ENCODE measurements around the gene TMEM232. TPM values are rescaled to one million over a fixed set of nuclear protein-coding genes. Genes with fewer than 3 reads are reported as not detected.

Gene TMEM232
- total and polyA plus RNA-seq, 2 of the 4 experiments (the other 2 are of a cell fraction), result 0.17 to 0.36 TPM

- H3K23ac ChIP-seq (ENCODE audit: low read depth, low read length), result no peak overlapping the region
- H2BK120ac ChIP-seq (ENCODE audit: low read depth, low read length), result peak overlapping the region; percentile 8; the same call in 1 of the 2 replicates
- H3K27me3 ChIP-seq (ENCODE audit: control insufficient read depth, insufficient read depth, low read length), result no peaks in the 10 kb centered on the region
- CTCF ChIA-PET, result no interaction called here
- no CpG with 5 or more reads among the region's 4 CpGs for WGBS, 2 experiments (ENCODE audit: extremely low coverage in 2 of 2, insufficient read length in 1 of 2)
- H3K4me1 ChIP-seq (ENCODE audit: control insufficient read depth, insufficient read depth, low read length), result no peaks in the 10 kb centered on the region
- no TSS peak for BruUV-seq (replicated peaks)
- no peaks in the 10 kb centered on the region for H3K79me1 ChIP-seq (ENCODE audit: low read depth in 1 of 2, low read length in 2 of 2)
- DNase-seq, result no peak
- H4K91ac ChIP-seq (ENCODE audit: insufficient read depth, low read depth, low read length), result no peak overlapping the region
- in situ Hi-C loops (cut with MboI; ENCODE audit: low sequenced_read_pairs) (no loop called here), intact Hi-C loops (cut with micrococcal nuclease) (no loop called here), dilution Hi-C loops (cut with HindIII; ENCODE audit: low sequenced_read_pairs, unreplicated experiment) (no loop called here)
- no peak overlapping the region for H3K27ac ChIP-seq (ENCODE audit: insufficient read depth, low read length)
- no peak overlapping the region for H3K14ac ChIP-seq (replicated peaks; ENCODE audit: low read depth, low read length)
- no peak overlapping the region for H2AK5ac ChIP-seq (ENCODE audit: low read depth, low read length)
- H3K4me2 ChIP-seq (ENCODE audit: low read depth, low read length), result no peak overlapping the region
- H3K4me3 ChIP-seq (ENCODE audit: insufficient read depth, low read depth, low read length), result no peak overlapping the region
- no peak overlapping the region for H3K9ac ChIP-seq (ENCODE audit: low read depth, low read length)
- no peak overlapping the region for H3K56ac ChIP-seq (ENCODE audit: extremely low read depth, insufficient read depth, low read length)
- no peak overlapping the region for H3K18ac ChIP-seq (ENCODE audit: low read depth, low read length)
- no peak overlapping the region for H2BK15ac ChIP-seq (ENCODE audit: low read depth, low read length)
- no peak overlapping the region for H2BK5ac ChIP-seq (ENCODE audit: low read depth, low read length, poor library complexity, severe bottlenecking)
- H4K20me1 ChIP-seq (ENCODE audit: insufficient read depth, low read length), result no peaks in the 10 kb centered on the region
- no peaks in the 10 kb centered on the region for H3K9me3 ChIP-seq (ENCODE audit: control insufficient read depth, insufficient read depth, low read length)
- POLR2A ChIA-PET (ENCODE audit: unreplicated experiment), result no interaction called here
- no peak overlapping the region for H2AK9ac ChIP-seq (replicated peaks; ENCODE audit: low read depth, low read length, poor library complexity)
- H3K36me3 ChIP-seq (ENCODE audit: control insufficient read depth, insufficient read depth, low read length), result no peaks in the 10 kb centered on the region
- H4K8ac ChIP-seq (ENCODE audit: low read depth in 2 of 2, low read length in 2 of 2), result peak overlapping the region in 1 of 2 experiments; percentile 32; a peak in 1 of 4 replicates
- H4K5ac ChIP-seq (ENCODE audit: low read depth, low read length), result no peak overlapping the region
- H3K9me1 ChIP-seq (ENCODE audit: insufficient read depth, low read length), result no peaks in the 10 kb centered on the region
- H2BK20ac ChIP-seq (ENCODE audit: low read depth, low read length), result 0 out of 2 replicates have a peak overlapping the region, but pooled peaks have one; percentile 20
- peak overlapping the region; percentile 3 for H2AFZ ChIP-seq (replicated peaks; ENCODE audit: low read length, poor library complexity)
- TF ChIP-seq CHD1 (IDR thresholded peaks at IDR 0.05; ENCODE audit: low read depth, low read length), result no peak
- no peak for TF ChIP-seq RAD21 (IDR thresholded peaks at IDR 0.05; ENCODE audit: low read length)
- no peak for TF ChIP-seq SMC3 (IDR thresholded peaks at IDR 0.05; ENCODE audit: low read depth, low read length)
- no peak for TF ChIP-seq FOS (IDR thresholded peaks at IDR 0.05; ENCODE audit: low read depth, low read length)
- no peak for TF ChIP-seq CEBPB (IDR thresholded peaks at IDR 0.05; ENCODE audit: low read depth, low read length)
- TF ChIP-seq RFX5 (IDR thresholded peaks at IDR 0.05; ENCODE audit: low read depth, low read length), result no peak
- TF ChIP-seq USF2 (IDR thresholded peaks at IDR 0.05; ENCODE audit: low read depth, low read length), result no peak
- TF ChIP-seq ELK1 (IDR thresholded peaks at IDR 0.05; ENCODE audit: borderline replicate concordance, low read depth, low read length), result no peak
- no peak for TF ChIP-seq RCOR1 (IDR thresholded peaks at IDR 0.05; ENCODE audit: insufficient replicate concordance, low read length)
- no peak for TF ChIP-seq MAFK (IDR thresholded peaks at IDR 0.05; ENCODE audit: low read depth, low read length)
- no peak for TF ChIP-seq MXI1 (IDR thresholded peaks at IDR 0.05; ENCODE audit: borderline replicate concordance, low read depth, low read length)
- no peak for TF ChIP-seq NFE2L2 (IDR thresholded peaks at IDR 0.05; ENCODE audit: low read depth, low read length)
- no peak for TF ChIP-seq POLR2A (IDR thresholded peaks at IDR 0.05; ENCODE audit: low read depth, low read length)
- TF ChIP-seq MAZ (IDR thresholded peaks at IDR 0.05; ENCODE audit: borderline replicate concordance, low read depth, low read length), result no peak
- TF ChIP-seq CTCF (conservative IDR thresholded peaks at IDR 0.05; ENCODE audit: low read depth, low read length), result no peak
- no peak for TF ChIP-seq BHLHE40 (IDR thresholded peaks at IDR 0.05; ENCODE audit: low read depth, low read length)
- H3K4ac ChIP-seq (ENCODE audit: low read depth, low read length), result no peak overlapping the region
- ATAC-seq (ENCODE audit: low read depth), result no peak
Measured at GRCh38 chr5:110376281-110376951, 350.1 kb downstream of the TMEM232 start.
